Measurements from ENCODE around the gene INSIG1.

INSIG1 gene

GRCh38 chr7:155303039-155303593 lies 5.4 kb downstream of the INSIG1 start:
- no peak for DNase-seq (ENCODE audit: low read depth)

- no peak for DNase-seq (ENCODE audit: low read depth)
Observed at GRCh38 chr7:155303897-155304296, 6.2 kb downstream of the INSIG1 start.

- DNase-seq (ENCODE audit: low read depth), result no peak
Observed at GRCh38 chr7:155305231-155305904, 7.7 kb downstream of the INSIG1 start.

GRCh38 chr7:155306673-155307470 lies 9.2 kb downstream of the INSIG1 start:
- no peak for DNase-seq (ENCODE audit: low read depth)

- DNase-seq (ENCODE audit: low read depth), result no peak
Observed at GRCh38 chr7:155308330-155309020, 10.8 kb downstream of the INSIG1 start.

GRCh38 chr7:155309021-155309338 lies 11.3 kb downstream of the INSIG1 start:
- no peak for DNase-seq (ENCODE audit: low read depth)

GRCh38 chr7:155310425-155311114 lies 12.9 kb downstream of the INSIG1 start:
- DNase-seq (ENCODE audit: low read depth), result no peak

GRCh38 chr7:155311826-155312537 lies 14.3 kb downstream of the INSIG1 start:
- no peak for DNase-seq (ENCODE audit: low read depth)

GRCh38 chr7:155312633-155313032 lies 15.0 kb downstream of the INSIG1 start:
- no peak for DNase-seq (ENCODE audit: low read depth)

- no peak for DNase-seq (ENCODE audit: low read depth)
Observed at GRCh38 chr7:155313096-155313495, 15.4 kb downstream of the INSIG1 start.

GRCh38 chr7:155315977-155316376 lies 18.3 kb downstream of the INSIG1 start:
- no peak for DNase-seq (ENCODE audit: low read depth)

- DNase-seq (ENCODE audit: low read depth), result no peak
Observed at GRCh38 chr7:155316427-155317113, 18.9 kb downstream of the INSIG1 start.

- DNase-seq (ENCODE audit: low read depth), result no peak
Observed at GRCh38 chr7:155317114-155317434, 19.4 kb downstream of the INSIG1 start.

GRCh38 chr7:155318245-155318644 lies 20.6 kb downstream of the INSIG1 start:
- no peak for DNase-seq (ENCODE audit: low read depth)

GRCh38 chr7:155322530-155322929 lies 24.9 kb downstream of the INSIG1 start:
- peak; percentile 27 for DNase-seq (ENCODE audit: low read depth)

- no peak for DNase-seq (ENCODE audit: low read depth)
Observed at GRCh38 chr7:155323001-155323638, 25.4 kb downstream of the INSIG1 start.

GRCh38 chr7:155324012-155324917 lies 26.6 kb downstream of the INSIG1 start:
- DNase-seq (ENCODE audit: low read depth), result no peak

- no peak for DNase-seq (ENCODE audit: low read depth)
Observed at GRCh38 chr7:155324918-155325235, 27.2 kb downstream of the INSIG1 start.

GRCh38 chr7:155326385-155326784 lies 28.7 kb downstream of the INSIG1 start:
- DNase-seq (ENCODE audit: low read depth), result no peak
